ENCODE results near the gene TMEM132C. TPM values are rescaled to one million over a fixed set of nuclear protein-coding genes. Genes with fewer than 3 reads are reported as not detected.

The TMEM132C gene
- total and polyA plus RNA-seq, 4 donors: 0.05 to 0.08 (median 0.05) TPM; not detected in 1

DNA sequence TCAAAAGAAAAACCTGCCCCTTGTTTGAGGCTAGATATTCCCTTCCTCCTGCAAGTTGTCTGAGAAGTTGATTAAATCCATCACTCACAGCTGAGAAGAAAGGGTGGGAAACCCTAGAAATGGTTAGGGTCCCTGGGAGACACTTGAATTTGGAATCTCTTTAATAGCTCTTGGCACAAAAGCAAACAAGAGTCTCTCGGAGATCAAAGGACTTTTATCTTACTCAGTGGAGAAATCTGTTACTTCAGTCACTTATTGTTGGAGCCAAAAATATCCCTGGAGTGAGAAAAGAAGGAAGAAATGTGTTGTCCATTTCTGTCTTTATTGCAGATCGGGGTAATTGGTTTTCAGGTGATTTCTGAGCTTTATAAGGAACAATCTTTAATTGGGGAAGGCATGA lies 47.0 kb downstream of the TMEM132C start (continued):
- TF ChIP-seq YY1 (IDR thresholded peaks at IDR 0.05): no peak
- TF ChIP-seq SP1 (IDR thresholded peaks at IDR 0.05): no peak
- no peak for TF ChIP-seq FOXA2 (IDR thresholded peaks at IDR 0.05)
- TF ChIP-seq EGR1 (IDR thresholded peaks at IDR 0.05; ENCODE audit: low read depth in 2 of 2): no peak
- no peak for TF ChIP-seq RAD21 (IDR thresholded peaks at IDR 0.05)
- TF ChIP-seq TAF1 (conservative IDR thresholded peaks at IDR 0.05): no peak
- no peak for TF ChIP-seq FOXA1 (IDR thresholded peaks at IDR 0.05)
- TF ChIP-seq GABPA (IDR thresholded peaks at IDR 0.05 in 1 of 2, conservative IDR thresholded peaks at IDR 0.05 in 1 of 2): no peak
- TF ChIP-seq JUND (IDR thresholded peaks at IDR 0.05): no peak
- TF ChIP-seq HNF4G (IDR thresholded peaks at IDR 0.05): no peak

DNA sequence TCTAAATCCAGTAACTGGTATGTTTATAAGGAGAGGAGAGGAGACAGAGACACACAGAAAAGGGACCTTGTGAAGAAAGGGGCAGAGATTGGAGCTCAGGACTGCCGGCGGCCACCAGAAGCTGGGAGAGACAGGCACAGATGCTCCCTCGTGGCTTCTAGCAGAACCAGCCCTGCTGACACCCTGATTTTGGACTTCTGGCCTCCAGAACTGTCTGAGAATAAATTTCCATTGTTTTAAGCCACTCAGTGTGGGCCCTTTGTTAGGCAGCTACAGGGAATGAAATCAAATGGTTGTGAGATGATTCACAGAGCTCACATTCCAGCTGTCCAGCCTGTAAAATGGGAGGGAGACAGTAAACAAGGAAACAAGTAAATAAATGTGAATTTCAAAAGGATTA lies 47.6 kb downstream of the TMEM132C start:
- Histone ChIP-seq H3K27me3 (ENCODE audit: control insufficient read depth in 4 of 4, insufficient read depth in 4 of 4, low read length in 3 of 4) (peaks cover 0 to 5% (median 3%) of the 10 kb centered on the region in 4 donors), H3K4me1 (ENCODE audit: control insufficient read depth in 4 of 4, insufficient read depth in 4 of 4, low read length in 3 of 4) (peaks cover 0 to 1% (median 0%) of the 10 kb centered on the region in 4 donors), H3K4me3 (ENCODE audit: low read depth in 1 of 3, low read length in 3 of 3) (no peak overlapping the region), H3K27ac (ENCODE audit: low read depth in 1 of 2, low read length in 2 of 2) (no peak overlapping the region), H3K9me3 (ENCODE audit: control insufficient read depth in 4 of 4, low read length in 3 of 4) (no peaks in the 10 kb centered on the region), H3K36me3 (ENCODE audit: control insufficient read depth in 4 of 4, insufficient read depth in 3 of 4, low read depth in 1 of 4, low read length in 3 of 4) (no peaks in the 10 kb centered on the region), H3K9ac (ENCODE audit: low read depth in 1 of 2, low read length in 2 of 2) (no peak overlapping the region)
- 63% methylated on average over 3 of the region's 3 CpGs for WGBS
- no peak for DNase-seq (ENCODE audit: low spot score)
- TF ChIP-seq YY1 (IDR thresholded peaks at IDR 0.05): no peak
- TF ChIP-seq, protein P1, sequence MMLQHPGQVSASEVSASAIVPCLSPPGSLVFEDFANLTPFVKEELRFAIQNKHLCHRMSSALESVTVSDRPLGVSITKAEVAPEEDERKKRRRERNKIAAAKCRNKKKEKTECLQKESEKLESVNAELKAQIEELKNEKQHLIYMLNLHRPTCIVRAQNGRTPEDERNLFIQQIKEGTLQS (IDR thresholded peaks at IDR 0.05): no peak
- no peak for TF ChIP-seq HNF4G (IDR thresholded peaks at IDR 0.05)
- no peak for TF ChIP-seq RAD21 (IDR thresholded peaks at IDR 0.05)
- TF ChIP-seq, protein P2, sequence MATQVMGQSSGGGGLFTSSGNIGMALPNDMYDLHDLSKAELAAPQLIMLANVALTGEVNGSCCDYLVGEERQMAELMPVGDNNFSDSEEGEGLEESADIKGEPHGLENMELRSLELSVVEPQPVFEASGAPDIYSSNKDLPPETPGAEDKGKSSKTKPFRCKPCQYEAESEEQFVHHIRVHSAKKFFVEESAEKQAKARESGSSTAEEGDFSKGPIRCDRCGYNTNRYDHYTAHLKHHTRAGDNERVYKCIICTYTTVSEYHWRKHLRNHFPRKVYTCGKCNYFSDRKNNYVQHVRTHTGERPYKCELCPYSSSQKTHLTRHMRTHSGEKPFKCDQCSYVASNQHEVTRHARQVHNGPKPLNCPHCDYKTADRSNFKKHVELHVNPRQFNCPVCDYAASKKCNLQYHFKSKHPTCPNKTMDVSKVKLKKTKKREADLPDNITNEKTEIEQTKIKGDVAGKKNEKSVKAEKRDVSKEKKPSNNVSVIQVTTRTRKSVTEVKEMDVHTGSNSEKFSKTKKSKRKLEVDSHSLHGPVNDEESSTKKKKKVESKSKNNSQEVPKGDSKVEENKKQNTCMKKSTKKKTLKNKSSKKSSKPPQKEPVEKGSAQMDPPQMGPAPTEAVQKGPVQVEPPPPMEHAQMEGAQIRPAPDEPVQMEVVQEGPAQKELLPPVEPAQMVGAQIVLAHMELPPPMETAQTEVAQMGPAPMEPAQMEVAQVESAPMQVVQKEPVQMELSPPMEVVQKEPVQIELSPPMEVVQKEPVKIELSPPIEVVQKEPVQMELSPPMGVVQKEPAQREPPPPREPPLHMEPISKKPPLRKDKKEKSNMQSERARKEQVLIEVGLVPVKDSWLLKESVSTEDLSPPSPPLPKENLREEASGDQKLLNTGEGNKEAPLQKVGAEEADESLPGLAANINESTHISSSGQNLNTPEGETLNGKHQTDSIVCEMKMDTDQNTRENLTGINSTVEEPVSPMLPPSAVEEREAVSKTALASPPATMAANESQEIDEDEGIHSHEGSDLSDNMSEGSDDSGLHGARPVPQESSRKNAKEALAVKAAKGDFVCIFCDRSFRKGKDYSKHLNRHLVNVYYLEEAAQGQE (IDR thresholded peaks at IDR 0.05): no peak
- no peak for TF ChIP-seq RXRA (IDR thresholded peaks at IDR 0.05)
- no peak for TF ChIP-seq TAF1 (conservative IDR thresholded peaks at IDR 0.05)
- TF ChIP-seq, protein P3, sequence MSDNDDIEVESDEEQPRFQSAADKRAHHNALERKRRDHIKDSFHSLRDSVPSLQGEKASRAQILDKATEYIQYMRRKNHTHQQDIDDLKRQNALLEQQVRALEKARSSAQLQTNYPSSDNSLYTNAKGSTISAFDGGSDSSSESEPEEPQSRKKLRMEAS (IDR thresholded peaks at IDR 0.05): no peak
- TF ChIP-seq JUND (IDR thresholded peaks at IDR 0.05): no peak
- TF ChIP-seq SP1 (IDR thresholded peaks at IDR 0.05): no peak
- TF ChIP-seq, protein P4, sequence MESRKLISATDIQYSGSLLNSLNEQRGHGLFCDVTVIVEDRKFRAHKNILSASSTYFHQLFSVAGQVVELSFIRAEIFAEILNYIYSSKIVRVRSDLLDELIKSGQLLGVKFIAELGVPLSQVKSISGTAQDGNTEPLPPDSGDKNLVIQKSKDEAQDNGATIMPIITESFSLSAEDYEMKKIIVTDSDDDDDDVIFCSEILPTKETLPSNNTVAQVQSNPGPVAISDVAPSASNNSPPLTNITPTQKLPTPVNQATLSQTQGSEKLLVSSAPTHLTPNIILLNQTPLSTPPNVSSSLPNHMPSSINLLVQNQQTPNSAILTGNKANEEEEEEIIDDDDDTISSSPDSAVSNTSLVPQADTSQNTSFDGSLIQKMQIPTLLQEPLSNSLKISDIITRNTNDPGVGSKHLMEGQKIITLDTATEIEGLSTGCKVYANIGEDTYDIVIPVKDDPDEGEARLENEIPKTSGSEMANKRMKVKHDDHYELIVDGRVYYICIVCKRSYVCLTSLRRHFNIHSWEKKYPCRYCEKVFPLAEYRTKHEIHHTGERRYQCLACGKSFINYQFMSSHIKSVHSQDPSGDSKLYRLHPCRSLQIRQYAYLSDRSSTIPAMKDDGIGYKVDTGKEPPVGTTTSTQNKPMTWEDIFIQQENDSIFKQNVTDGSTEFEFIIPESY (IDR thresholded peaks at IDR 0.05): no peak
- TF ChIP-seq, protein P5, sequence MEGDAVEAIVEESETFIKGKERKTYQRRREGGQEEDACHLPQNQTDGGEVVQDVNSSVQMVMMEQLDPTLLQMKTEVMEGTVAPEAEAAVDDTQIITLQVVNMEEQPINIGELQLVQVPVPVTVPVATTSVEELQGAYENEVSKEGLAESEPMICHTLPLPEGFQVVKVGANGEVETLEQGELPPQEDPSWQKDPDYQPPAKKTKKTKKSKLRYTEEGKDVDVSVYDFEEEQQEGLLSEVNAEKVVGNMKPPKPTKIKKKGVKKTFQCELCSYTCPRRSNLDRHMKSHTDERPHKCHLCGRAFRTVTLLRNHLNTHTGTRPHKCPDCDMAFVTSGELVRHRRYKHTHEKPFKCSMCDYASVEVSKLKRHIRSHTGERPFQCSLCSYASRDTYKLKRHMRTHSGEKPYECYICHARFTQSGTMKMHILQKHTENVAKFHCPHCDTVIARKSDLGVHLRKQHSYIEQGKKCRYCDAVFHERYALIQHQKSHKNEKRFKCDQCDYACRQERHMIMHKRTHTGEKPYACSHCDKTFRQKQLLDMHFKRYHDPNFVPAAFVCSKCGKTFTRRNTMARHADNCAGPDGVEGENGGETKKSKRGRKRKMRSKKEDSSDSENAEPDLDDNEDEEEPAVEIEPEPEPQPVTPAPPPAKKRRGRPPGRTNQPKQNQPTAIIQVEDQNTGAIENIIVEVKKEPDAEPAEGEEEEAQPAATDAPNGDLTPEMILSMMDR (IDR thresholded peaks at IDR 0.05; ENCODE audit: low read depth, low read length, missing input control): no peak
- no peak for TF ChIP-seq FOXA2 (IDR thresholded peaks at IDR 0.05)
- no peak for TF ChIP-seq GABPA (IDR thresholded peaks at IDR 0.05 in 1 of 2, conservative IDR thresholded peaks at IDR 0.05 in 1 of 2)

Measured in liver (tissue), 9 donors.